ENCODE measurements around the gene SLC35E4. TPM values are rescaled to one million over a fixed set of nuclear protein-coding genes. Genes with fewer than 3 reads are reported as not detected.
"Not testable (repeated sequence)": the region's sequence is repeated elsewhere in the genome, so short reads cannot be mapped to it uniquely, and the experiment has no call there.

Gene SLC35E4
- total and polyA plus RNA-seq, 3 donors from 2014 or later = 11.6 to 35.9 (median 11.6) TPM

DNA sequence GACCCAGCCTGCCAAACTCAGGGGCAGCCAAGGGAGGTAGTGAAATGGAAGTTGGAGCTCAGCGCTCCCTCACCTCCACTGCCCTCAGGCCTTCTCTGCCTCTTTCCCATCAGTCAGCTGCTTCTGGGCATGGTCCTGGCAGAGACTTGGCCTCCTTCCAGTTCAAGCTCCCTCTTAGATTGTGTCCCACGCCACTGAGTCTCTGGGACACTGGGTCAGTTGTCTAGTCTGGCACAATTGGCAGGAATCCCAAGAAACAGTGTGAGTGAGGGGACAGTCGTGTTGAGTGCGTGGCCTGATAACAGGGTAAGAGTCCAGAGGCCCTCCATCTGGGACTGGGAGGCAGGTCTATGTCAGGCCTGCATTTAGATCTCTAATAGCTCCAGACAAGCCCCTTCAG lies 7.1 kb upstream of the SLC35E4 start:
- intact Hi-C loops (cut with DNase I; ENCODE audit: low total_unique reads) = no loop called here
- TF ChIP-seq, protein P1, sequence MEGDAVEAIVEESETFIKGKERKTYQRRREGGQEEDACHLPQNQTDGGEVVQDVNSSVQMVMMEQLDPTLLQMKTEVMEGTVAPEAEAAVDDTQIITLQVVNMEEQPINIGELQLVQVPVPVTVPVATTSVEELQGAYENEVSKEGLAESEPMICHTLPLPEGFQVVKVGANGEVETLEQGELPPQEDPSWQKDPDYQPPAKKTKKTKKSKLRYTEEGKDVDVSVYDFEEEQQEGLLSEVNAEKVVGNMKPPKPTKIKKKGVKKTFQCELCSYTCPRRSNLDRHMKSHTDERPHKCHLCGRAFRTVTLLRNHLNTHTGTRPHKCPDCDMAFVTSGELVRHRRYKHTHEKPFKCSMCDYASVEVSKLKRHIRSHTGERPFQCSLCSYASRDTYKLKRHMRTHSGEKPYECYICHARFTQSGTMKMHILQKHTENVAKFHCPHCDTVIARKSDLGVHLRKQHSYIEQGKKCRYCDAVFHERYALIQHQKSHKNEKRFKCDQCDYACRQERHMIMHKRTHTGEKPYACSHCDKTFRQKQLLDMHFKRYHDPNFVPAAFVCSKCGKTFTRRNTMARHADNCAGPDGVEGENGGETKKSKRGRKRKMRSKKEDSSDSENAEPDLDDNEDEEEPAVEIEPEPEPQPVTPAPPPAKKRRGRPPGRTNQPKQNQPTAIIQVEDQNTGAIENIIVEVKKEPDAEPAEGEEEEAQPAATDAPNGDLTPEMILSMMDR (IDR thresholded peaks at IDR 0.05) = no peak
- no peak for TF ChIP-seq POLR2A (IDR thresholded peaks at IDR 0.05)
- H3K27me3 ChIP-seq = no peaks in the 10 kb centered on the region
- no peaks in the 10 kb centered on the region for H3K4me1 ChIP-seq
- H3K9me3 ChIP-seq = no peaks in the 10 kb centered on the region
- peak; percentile 56 for DNase-seq
- H3K27ac ChIP-seq = no peak overlapping the region
- no peak overlapping the region for H3K4me3 ChIP-seq
- H3K36me3 ChIP-seq (ENCODE audit: low read depth, missing control alignments) = no peaks in the 10 kb centered on the region
- 57 to 76% methylated on average over 2 to 4 of the region's 4 CpGs for WGBS, 2 donors

DNA sequence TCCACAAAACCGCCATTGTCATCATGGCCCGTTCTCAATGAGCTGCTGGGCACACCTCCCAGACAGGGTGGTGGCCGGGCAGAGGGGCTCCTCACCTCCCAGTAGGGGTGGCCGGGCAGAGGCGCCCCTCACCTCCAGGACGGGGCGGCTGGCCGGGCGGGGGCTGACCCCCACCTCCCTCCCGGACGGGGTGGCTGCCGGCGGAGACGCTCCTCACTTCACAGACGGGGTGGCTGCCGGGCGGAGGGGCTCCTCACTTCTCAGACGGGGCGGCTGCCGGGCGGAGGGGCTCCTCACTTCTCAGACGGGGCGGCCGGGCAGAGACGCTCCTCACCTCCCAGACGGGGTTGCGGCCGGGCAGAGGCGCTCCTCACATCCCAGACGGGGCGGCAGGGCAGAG lies 4.1 kb upstream of the SLC35E4 start:
- not testable (repeated sequence) for H3K9me3 ChIP-seq; H3K27me3 ChIP-seq; H3K27ac ChIP-seq; H3K4me3 ChIP-seq; DNase-seq; H3K4me1 ChIP-seq; H3K36me3 ChIP-seq (ENCODE audit: low read depth, missing control alignments)
- 85 to 98% methylated on average over 3 to 19 of the region's 31 CpGs for whole genome bisulfite sequencing, 2 donors
- intact Hi-C loops (cut with DNase I; ENCODE audit: low total_unique reads) = loop anchor here (10.0 kb wide), 1 partner anchor 293 kb away; no protein-coding TSS in a partner anchor

DNA sequence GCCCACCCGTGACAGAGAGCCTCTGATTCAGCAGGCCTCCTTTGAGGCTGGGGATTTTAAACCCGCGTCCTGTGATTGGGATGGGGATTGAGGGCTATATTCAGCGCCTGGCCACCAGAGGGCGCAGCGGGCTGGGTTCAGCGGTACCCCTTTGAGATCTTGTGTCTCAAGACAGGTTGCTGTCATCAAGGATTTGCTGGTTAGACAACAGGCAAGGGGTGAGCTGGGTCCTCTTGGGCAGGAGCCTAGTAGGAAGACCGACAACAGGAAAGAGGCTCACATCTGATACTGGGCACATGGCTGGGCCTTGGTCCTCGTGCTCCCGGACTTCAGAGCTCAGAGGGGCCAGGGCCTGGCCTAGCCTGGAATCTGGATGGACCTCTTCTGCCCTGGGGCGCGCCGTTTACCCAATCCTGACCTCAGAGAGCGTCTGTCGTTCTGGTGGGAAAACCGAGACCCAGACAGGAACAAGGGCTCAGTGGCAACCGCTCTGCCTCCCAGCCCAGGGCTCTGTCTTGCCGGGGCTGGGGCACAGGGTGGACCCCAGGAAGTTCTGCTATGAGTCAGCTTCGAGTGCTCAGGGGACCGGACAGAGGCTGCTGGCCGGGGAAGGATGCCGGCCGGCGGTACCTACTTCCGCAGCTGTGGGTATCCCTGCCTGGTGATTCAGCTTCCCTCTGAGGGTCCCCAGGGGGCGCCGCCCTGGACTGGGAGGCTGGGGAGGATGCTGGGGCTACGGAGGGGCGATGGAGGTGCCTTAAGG lies 929 bp upstream of the SLC35E4 start:
- H3K4me1 ChIP-seq = peaks cover 19% of the 10 kb centered on the region
- H3K36me3 ChIP-seq (ENCODE audit: low read depth, missing control alignments) = no peaks in the 10 kb centered on the region
- H3K4me3 ChIP-seq = peak overlapping the region; percentile 61 to 68
- peak; percentile 91 for DNase-seq
- no peak for TF ChIP-seq POLR2A (IDR thresholded peaks at IDR 0.05)
- TF ChIP-seq, protein P1 (IDR thresholded peaks at IDR 0.05) = peak; percentile 97 to 98 (median 97)
- WGBS, 2 donors = 9 to 11% methylated on average over 16 to 29 of the region's 29 CpGs
- no peaks in the 10 kb centered on the region for H3K9me3 ChIP-seq
- no peaks in the 10 kb centered on the region for H3K27me3 ChIP-seq
- intact Hi-C loops (cut with DNase I; ENCODE audit: low total_unique reads) = loop anchor here (10.0 kb wide), 1 partner anchor 290 kb away; no protein-coding TSS in a partner anchor
- H3K27ac ChIP-seq = peak overlapping the region; percentile 61 to 94

DNA sequence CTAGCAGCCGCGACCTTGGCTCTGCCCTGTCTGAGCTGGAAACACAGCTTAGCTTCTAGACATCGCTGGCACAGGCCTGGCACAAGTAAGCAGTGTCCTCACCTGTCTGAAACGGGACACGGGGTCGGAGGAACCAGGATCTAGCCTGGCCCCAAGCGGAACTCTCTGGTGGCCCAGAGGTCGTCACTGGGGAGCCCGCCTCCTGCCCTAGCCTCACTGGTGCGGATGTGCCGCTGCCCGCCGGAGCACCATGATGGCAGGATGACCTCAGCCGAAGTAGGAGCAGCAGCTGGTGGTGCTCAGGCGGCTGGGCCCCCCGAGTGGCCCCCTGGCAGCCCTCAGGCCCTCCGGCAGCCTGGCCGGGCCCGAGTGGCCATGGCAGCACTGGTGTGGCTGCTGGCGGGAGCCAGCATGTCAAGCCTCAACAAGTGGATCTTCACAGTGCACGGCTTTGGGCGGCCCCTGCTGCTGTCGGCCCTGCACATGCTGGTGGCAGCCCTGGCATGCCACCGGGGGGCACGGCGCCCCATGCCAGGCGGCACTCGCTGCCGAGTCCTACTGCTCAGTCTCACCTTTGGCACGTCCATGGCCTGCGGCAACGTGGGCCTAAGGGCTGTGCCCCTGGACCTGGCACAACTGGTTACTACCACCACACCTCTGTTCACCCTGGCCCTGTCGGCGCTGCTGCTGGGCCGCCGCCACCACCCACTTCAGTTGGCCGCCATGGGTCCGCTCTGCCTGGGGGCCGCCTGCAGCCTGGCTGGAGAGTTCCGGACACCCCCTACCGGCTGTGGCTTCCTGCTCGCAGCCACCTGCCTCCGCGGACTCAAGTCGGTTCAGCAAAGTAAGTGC lies 871 bp downstream of the SLC35E4 start:
- Histone ChIP-seq H3K4me1 (peaks cover 19% of the 10 kb centered on the region), H3K27me3 (no peaks in the 10 kb centered on the region), H3K27ac (no peak overlapping the region), H3K9me3 (no peaks in the 10 kb centered on the region), H3K4me3 (peak overlapping the region; percentile 61 to 68), H3K36me3 (ENCODE audit: low read depth, missing control alignments) (no peaks in the 10 kb centered on the region)
- 62 to 67% methylated on average over 15 to 30 of the region's 45 CpGs for WGBS, 2 donors
- TF ChIP-seq, protein P1 (IDR thresholded peaks at IDR 0.05) = no peak
- no peak for TF ChIP-seq POLR2A (IDR thresholded peaks at IDR 0.05)
- intact Hi-C loops (cut with DNase I; ENCODE audit: low total_unique reads) = loop anchor here (10.0 kb wide), 1 partner anchor 288 kb away; no protein-coding TSS in a partner anchor
- DNase-seq = no peak

DNA sequence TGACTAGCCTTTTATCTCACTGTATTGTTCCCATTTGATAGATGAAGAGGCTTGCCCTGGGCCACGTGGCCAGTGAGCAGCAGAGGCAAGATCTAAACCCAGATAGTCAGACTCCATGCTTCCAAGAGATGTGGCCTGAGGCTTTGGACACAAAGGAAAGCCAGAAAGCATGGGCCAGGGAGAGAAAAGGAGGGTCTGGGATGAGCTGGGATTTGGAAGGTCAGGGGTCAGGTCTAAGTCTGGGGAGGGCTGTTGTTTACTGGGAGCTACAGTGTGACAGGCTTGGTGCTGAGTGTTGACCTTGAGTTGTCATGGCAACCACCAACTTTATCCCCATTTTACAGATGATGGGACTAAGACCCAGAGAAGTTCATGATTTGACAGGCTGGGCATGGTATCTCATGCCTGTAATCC lies 2.1 kb downstream of the SLC35E4 start:
- Histone ChIP-seq H3K4me3 (no peak overlapping the region), H3K27ac (no peak overlapping the region), H3K9me3 (no peaks in the 10 kb centered on the region), H3K4me1 (peaks cover 19% of the 10 kb centered on the region), H3K36me3 (ENCODE audit: low read depth, missing control alignments) (no peaks in the 10 kb centered on the region), H3K27me3 (no peaks in the 10 kb centered on the region)
- WGBS, 2 donors = 70 to 91% methylated on average over 1 of the region's 1 CpG
- no peak for DNase-seq
- no peak for TF ChIP-seq POLR2A (IDR thresholded peaks at IDR 0.05)
- TF ChIP-seq, protein P1 (IDR thresholded peaks at IDR 0.05) = no peak
- intact Hi-C loops (cut with DNase I; ENCODE audit: low total_unique reads) = loop anchor here (10.0 kb wide), 1 partner anchor 287 kb away; no protein-coding TSS in a partner anchor
